NCI-H146 (cell line): ENCODE measurements around the gene ADAMTS2.

Experiments
- DNase-seq: peaks from one replicate; lab custom pipeline; 2025; lab: John Stamatoyannopoulos, UW

The ADAMTS2 gene

DNA sequence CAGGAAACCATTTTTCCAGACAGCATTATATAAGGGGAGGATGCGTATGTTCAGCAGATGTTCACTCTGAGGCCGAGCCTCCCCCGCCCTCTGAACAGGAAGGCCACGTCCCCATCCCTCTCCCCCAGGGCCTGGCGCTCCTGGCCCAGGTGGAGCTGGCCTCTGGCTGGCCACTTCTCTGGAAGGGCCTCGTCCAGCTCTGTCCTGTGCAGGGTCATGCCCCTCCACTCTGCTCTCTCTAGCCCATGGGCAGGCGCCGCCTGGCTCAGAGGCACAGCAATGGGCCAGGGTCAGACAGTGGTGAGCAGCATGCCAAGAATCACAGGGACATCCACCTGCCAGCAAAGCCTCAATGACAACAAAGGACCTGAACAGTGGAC is 34.2 kb downstream of the ADAMTS2 start:
- no peak for DNase-seq

DNA sequence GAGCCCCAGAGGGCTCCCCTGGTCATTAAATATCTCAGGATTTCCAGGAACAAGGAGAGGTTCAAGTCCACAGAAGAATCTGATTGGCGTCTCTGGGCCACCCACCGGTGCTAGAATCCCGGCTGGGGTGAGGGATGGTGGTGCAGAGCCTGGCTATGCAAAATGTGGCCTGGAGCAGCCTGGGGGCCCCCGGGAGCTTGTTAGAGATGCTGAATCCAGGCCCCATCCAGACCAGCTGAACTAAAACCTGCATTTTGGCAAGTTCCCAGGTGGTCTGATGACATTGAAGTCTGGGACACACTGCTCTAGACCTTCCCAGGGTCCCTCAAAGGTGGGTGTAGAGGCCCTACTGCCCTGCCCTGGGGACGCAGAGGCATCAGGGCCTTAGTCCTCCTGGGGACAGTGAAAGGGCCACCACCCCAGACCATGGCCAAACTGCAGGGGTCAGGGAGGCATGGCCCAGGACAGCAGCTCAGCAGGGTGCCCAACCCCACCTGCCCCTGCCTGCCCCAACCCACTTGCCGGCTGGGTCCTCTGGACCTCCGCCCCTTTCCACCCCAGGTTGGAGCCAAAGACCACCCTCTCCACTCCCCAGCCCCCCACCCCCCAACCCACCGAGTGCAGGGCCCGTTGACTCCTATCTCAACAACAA is 34.7 kb downstream of the ADAMTS2 start:
- DNase-seq: no peak

DNA sequence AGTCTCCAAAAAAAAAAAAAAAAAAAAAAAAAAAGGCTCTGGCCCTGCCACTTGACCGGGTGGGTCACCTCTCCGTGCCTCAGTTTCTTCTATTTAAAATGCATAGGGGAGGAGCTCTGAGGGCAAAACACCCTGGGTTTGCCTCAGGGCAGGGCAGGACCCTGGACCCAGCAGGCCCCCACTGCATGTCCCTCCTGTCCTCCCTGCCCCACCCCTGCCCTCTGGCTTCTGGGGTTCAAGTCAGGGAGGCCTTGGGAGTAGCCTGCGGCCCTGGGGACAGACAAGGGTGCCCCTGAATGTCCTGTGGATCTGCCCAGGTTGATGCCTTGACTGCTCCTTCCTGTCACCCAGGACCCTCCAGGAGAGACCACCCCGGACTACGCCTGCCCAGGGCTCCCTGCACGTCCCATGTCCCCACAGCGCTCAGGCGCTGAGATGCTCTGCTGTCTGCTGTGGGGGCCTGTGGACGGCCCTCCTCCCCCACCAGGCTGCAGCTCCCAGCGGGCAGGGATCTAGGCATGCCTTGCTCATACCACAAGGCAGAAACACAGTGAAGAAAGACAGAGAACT is 35.4 kb downstream of the ADAMTS2 start:
- DNase-seq: no peak

DNA sequence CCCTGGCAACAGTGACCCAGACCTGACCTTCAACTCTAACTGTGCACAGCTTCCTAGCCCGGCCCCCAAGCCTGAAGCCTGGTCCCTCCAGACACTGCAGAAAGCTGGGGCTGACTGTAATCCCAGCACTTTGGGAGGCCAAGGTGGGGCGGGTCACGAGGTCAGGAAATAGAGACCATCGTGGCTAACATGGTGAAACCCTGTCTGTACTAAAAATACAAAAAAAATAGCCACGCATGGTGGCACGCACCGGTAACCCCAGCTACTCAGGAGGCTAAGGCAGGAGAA is 35.9 kb downstream of the ADAMTS2 start:
- no peak for DNase-seq

DNA sequence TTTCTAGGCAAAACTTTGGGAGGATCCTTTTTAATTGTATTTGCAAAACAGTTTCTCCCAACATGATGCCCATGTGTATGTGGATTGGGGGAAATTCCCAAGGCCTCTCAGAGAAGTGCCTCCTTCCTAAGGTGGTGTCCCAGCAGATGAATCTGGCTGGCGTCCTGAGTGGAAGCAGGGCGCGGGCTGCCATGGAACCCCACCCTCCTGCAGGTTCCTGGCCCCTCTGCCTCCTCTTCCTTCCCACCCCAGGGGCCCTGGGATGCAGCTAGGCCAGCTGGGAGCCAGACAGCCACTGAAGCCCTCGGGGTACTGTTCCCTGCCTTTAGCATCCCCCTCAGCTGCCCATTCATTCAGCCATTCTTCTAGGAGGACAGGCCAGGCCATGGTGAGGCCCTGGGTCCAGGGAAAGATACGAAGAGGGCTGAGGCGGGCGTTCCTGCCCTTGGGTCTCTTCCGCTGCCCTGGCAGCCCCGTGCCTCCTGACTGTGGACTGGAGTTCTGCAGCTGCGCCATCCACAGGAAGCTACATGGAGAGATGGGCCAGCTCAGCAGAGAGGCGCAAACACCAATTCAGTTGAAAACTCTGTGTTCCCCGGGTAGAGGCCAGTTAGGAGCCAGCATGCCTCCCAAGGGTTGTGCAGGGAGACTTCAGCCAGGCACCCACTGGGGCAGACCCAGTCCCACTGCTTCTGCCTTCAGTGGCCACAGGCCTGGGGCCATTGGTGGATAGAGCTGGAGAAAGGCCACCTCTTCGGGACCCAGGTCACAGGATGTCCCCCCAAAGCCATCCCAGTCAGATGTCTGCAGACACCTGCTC is 36.5 kb downstream of the ADAMTS2 start:
- no peak for DNase-seq

DNA sequence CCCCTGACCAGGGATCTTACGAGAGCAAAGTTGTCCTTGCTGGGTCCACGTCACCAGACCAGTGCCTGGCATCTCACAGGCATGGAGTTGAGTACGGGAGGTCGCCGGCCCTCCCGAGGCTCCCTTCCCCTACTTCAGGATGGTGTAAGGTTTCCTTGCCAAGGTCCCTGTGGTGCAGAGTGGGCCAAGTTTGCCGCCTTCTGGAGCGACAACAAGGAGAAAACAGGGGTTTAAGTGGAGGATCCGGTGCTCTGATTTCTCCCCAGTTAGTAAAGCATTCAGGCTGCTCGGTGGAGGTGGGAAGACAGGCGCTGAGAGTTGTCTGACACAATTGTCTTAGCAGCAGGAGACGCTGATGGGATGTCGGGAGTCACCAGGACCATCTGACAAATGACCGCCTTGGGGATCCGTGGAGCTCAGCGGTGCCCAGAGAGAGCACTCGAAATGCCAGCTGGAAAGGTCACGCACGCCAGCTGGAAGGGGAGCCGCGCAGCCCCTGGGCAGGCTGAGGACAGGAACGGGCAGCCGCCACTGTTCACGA is 37.3 kb downstream of the ADAMTS2 start:
- no peak for DNase-seq

DNA sequence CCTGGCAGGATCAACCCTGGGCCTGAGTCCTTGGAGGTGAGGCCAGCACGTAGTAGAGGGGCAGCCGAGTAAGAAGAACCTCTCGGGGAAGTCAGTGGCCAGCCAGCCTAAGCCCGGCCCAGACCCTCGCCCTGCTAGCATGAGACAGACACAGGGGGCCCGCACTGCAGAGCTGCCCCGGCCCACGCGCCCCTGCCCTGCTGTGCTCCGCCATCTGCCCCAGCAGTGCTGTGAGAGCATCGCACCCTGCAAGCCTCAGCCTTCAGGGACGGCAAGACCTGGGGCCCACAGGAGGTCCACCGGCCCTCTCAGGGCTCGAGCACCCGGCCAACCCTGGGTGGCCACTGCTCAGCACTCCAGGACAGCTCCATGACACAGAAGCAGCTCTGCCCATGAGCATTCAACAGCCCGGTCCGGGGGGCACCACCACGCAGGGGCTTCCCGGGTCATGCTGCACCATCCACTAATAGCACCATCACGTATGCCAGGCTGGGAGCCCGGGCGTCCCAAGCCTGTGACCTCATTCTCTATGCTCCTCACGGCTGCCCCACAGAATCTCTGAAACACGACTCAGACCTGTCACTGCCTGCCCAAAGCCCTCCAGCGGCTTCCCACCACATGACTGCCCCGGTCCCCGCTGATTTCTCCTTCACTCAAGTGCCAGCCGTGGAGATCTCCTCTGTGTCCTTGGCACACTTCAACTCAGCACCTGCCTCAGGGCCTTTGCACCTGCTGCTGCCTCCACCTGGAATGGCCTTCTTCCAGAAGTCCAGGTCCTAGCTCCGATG is 38.1 kb downstream of the ADAMTS2 start:
- DNase-seq: no peak

DNA sequence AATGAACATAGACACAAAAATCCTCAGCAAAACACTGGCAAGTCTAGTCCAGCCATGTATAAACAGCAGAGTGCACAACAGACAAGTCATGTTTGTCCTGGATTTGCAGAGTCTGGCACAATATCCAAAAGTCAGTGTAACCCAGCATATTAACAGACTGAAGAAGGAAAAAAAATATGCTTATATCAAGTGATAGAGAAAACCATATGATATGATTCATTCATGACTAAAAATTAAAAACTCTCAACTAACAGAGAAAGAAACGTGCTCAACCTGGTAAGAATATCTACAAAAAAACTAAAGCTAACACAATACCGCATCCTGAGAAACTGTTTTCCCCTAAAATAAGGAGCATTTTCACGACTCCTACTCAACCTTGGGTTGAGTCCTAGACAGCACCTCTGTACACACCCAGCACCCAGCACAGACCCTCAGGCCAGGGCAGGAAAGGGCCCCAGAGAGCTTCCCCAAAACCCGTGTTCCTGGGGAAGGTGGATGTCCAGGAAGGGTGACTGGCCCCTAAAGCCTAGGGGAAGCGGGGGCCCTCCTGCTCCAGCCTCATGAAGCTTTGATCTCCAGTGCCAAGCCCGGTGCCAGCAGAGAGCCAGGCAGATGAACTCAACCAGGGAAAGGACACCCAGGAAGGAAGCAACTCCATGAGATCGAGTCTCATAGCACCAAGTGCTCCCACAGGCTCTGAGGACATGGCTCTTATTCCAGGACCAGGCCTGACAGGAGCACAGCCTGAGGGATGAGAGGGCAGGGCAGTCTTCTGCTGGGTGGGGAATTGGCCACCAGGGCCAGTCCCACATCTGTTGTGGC is 38.9 kb downstream of the ADAMTS2 start:
- no peak for DNase-seq

DNA sequence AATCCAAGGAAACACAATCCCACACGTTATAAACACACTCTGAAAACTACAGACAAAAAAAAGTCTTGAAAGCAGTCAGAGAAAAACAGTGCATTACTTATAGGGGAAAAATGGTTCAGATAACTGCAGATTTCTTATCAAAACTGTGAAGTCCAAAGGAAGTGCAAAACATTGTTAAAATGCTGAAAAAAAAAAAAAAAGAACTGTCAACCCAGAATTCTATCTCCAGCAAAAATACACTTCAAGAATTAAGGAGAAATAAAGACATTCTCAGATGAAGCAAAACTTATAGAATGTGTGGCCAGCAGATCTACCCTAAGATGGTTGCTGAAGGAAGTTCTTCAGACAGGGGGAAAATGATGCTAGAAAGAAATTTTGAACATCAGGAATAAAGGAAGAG is 40.4 kb downstream of the ADAMTS2 start:
- no peak for DNase-seq

DNA sequence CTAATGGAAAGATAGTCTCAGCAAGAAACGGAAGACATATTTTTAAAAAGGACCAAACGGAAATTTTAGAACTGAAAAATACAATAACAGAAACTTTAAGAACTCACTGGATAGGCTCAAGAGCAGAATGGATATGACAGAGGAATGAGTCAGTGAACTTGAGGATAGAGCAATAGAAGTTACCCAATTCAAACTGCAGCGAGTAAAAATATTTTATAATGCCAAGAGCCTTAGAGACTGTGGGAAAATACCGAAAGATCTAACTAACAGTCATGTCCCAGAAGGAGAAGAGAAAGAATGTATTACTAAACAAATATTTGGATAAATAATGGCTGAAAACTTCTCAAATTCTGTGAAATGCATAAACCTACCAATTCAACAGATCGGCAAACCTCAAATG is 40.8 kb downstream of the ADAMTS2 start:
- no peak for DNase-seq

DNA sequence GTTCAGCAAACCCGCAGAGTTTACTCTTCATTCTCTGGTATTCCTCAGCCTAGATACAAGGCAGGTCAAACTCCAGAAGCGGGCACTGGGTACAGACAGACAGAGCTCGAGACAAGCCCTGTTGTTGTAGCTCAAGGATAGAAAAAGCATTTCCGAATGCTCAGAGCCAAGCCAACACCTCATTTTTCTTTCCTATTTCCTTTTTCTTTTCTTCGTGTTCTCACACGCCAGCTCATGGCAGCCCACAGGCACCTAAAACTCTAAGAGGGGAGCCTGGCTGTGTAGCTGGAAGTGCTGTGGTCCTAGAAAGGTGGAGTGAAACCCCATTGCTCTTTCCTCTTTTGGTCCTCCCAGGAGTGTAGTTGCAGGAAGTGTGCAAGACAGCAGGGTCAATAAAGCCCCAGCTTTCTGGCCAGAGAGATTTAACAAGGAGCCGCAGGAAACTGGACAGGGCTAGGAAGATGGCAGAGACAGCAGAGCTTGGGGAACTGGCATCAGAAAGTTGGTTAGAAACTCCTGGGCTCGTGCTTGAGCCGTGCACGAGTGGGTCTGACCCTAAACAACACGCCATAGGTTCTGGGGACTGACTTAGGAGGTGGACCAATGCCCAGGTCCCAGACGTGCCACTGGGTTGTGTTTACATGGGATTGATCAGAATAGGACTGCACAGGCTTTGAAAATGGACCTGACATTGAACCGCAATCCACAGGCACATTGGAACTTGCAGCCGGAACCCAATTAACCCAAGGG is 41.6 kb downstream of the ADAMTS2 start:
- no peak for DNase-seq

DNA sequence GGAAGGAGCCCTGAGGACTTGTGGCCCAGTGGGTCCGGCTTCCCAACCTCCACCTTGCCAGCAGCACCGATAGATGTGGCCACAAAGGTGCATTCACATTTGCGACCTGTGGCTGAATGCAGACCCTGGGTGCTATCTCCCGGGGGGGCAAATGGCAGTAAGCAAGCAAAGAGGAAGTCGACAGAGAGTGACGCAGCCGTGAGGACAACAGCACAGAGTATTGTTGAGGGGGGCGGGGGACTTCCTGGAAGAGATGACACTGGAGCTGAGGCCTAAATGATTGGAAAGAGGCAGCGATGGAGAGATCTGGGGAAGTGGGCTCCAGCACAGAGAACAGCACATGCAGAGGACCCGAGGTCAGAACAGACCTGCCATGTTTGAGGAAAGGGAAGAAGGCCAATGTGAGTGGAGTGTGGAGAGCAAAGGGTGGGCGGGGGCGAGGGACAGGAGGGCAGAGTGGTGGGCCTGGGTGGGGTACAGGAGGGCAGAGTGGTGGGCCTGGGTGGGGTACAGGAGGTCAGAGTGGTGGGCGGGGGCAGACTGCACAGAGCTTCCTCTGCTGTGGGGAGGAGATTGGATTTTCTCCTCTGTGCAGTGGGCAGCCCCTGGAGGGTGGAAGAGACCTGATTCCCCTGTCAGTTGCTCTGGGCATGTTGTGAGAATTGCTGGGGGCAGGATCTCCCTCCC is 42.6 kb downstream of the ADAMTS2 start:
- DNase-seq: no peak

DNA sequence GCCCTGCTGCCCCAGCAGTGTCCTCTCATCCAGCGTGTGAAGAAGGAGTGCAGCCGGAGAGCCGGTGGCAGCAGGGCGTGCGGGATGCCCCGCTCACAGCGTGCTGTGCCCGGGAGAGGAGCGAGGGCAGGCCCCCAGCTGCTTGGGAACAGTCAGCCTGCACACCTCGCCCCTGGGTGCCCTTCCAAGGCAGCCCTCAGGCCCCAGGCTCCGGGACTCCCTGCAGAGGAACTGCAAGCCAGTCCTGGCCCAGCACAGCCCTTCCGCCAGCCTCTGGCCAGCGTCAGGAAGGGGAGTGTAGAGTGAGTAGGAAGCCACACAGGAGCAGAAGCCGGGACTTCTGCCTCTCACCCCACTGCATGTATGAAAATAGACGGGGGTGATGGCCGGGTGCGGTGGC is 43.5 kb downstream of the ADAMTS2 start:
- DNase-seq: no peak

DNA sequence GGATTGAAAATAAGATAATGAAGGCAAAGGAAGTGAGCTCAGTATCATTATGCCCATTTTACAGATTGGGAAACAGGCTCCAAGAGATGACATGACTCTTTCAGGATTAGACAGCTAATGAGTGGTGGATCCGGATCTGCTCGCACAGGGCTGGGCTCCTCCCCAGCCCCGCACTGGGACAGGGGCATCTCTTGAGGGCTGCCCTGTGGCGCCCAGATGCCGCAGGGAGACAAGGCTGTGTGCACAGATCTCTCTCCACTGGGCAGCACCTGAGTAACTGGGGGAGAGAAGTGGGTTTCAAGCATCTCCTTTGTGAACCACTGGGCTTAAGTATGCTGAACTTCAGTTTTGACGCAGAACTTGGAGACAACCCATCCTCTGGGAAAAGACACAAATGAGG is 43.9 kb downstream of the ADAMTS2 start:
- no peak for DNase-seq

DNA sequence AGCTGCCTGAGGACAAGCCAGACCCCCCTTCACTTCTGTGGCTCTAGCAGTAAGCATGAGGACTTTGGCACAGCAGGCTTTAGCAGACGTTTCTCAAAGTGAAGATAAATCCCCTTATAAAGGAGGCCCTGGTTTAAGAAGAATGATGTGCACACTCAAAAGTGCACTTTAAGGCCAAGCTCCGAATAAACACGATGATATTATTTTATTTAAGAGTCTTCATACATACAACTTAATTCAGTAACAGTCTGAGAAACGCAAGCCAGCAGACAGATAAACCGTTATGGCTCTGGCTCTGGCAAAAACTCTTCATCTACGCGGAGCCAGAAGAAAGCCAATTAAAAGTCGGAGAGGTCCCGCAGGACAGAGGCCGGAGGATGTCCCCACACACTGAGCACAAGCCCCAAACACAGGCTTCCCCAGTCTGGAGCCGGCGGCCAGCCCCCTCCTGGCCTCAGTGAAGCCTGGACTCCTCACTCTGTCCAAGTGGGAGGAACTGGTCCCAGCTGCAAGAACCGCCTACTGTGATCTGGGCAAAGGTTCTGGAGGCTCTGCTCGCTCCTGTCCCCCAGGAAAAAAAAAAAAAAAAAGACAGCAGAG is 44.6 kb downstream of the ADAMTS2 start:
- DNase-seq: no peak

DNA sequence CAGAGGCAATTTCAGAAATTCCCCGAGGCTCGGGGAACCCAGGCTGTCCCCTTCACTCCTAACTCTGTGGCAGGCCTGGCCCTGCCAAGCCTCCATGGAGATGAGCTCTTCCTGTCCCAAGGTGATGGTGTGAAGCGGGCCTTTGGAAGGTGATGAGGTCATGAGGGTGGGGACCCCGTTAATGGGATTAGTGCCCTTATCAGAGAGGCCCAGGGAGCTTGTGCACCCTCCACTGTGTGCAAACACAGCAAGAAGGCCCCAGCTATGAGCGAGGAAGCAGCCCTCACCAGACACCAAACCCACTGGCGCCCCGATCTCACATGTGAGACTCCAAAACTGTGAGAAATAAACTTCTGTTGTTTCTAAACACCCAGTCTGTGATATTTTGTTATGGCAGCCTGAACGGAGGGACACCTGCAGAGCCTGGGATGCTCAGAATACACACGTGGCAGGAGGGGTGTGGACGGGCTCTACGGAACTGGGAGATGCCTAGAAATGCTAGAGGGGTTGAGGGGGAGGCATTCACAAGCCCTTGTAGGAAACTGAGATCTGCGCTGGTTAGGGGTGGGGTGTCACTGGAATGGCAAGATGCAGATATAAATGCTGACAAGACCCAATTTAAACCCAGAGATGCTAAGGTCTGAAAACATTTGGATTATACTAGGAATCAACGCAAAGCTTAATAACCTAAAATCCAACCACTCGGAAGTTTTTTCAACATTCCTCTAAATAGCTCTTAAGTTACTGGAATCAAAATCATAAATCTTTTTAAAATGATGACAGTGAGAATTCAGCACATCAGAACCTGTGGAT is 46.9 kb downstream of the ADAMTS2 start:
- no peak for DNase-seq

DNA sequence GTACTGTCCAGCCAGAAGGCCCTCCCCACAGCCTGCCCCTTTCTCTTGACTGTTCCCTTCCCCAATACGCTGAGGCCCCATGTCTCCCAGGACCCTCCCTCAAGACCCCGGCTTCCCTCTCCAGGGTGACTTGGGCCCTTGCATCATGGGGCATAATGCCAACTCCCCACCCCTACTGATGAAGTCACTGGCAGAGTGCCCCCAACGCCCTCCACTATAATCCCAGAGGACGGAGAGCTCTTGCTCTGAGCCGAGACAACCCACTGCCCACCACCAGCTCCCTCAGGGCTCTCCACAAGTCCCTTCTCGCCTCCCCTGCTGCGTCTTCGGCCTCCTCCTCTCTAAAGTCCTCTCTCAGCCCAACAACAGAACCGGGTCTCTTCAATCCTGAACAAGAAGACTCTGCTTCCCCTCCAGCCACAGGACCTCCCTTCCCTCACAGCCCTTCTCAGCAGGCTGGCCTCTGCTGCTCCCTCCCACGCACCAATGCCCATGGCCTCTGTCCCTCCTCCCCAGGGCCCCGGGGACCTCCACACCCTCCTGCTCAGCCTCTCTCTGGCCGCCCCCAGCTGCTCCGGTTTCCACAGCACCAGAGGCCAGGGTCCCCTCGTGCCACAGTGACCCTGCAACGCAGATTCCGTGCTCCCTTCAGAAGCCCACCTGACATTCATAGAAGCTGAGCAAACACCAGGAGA is 47.6 kb downstream of the ADAMTS2 start:
- DNase-seq: no peak

DNA sequence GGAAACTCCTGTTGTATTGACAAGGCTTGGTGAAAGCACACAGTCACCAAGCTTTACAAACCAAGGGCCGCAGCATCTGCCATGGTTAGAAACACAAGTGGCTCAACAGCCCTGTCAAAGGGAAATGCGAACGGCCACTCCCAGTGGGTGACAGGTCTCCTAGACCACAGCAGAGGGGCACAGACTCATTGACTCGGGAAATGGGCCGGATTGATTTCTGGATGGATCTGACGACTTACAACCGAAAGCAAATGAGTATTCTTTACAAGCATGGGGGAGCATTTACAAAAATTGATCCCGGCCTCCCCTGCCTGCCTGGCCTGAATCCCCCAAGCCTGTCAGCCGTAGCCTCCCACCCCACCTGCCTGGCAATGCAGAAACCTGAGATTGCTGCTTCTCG is 48.2 kb downstream of the ADAMTS2 start:
- no peak for DNase-seq
